Activated T-cell treated with anti-CD3 and anti-CD28 coated beads, Interleukin-2, amount 50 U/mL, for 4 hours (primary cell): ENCODE measurements around the gene MAMDC4. TPM values are rescaled to one million over a fixed set of nuclear protein-coding genes. Genes with fewer than 3 reads are reported as not detected.
A peak's percentile ranks its signal among the peaks of the same experiment; 100 is the strongest.

Experiments used
- ATAC-seq, 2 donors: fragments of 200-7000 bp; cut with Tn5 transposase; one replicate each; pipeline ENCODE4 v1.10.0; 2021
- DNase-seq: peaks from one replicate; pipeline ENCODE4 v3.0.0-alpha.2; 2020
- H3K27me3 Mint-ChIP-seq: one replicate; pipeline ENCODE4 v1.8.0; 2021; ENCODE audit warnings: low read depth, mixed read lengths
- H3K36me3 Mint-ChIP-seq: one replicate; pipeline ENCODE4 v1.8.0; 2022; ENCODE audit warnings: mixed read lengths; ENCODE audit not compliant: insufficient read depth
- H3K4me1 Mint-ChIP-seq: one replicate; pipeline ENCODE4 v1.8.0; 2021; ENCODE audit warnings: low read depth, mixed read lengths
- H3K4me3 Mint-ChIP-seq: one replicate; pipeline ENCODE4 v1.8.0; 2021; ENCODE audit warnings: mild to moderate bottlenecking, moderate library complexity, mixed read lengths
- H3K9me3 Mint-ChIP-seq: one replicate; pipeline ENCODE4 v1.8.0; 2021; ENCODE audit warnings: mixed read lengths
- total RNA-seq, 3 donors: library from RNA; stranded (reverse); gene quantifications; one replicate each; pipeline ENCODE4 v1.2.1, GENCODE V29; 2021

Gene MAMDC4
- total RNA-seq, 3 donors from 2014 or later = 10.7 to 13.9 (median 11.0) TPM

GRCh38 chr9:136890661-136891060 is 38.5 kb downstream of the MAMDC4 start:
- Mint-ChIP-seq H3K4me1 (peaks cover 24% of the 10 kb centered on the region), H3K27me3 (no peaks in the 10 kb centered on the region), H3K4me3 (no peak overlapping the region), H3K9me3 (no peaks in the 10 kb centered on the region), H3K36me3 (peaks cover 6% of the 10 kb centered on the region)
- ATAC-seq = no peak
- no peak for DNase-seq

GRCh38 chr9:136896027-136896426 is 43.9 kb downstream of the MAMDC4 start:
- DNase-seq = no peak
- peaks cover 21% of the 10 kb centered on the region for H3K4me1 Mint-ChIP-seq
- H3K36me3 Mint-ChIP-seq = peaks cover 15% of the 10 kb centered on the region
- no peak overlapping the region for H3K4me3 Mint-ChIP-seq
- no peaks in the 10 kb centered on the region for H3K27me3 Mint-ChIP-seq
- no peak for ATAC-seq
- no peaks in the 10 kb centered on the region for H3K9me3 Mint-ChIP-seq

- H3K4me3 Mint-ChIP-seq = no peak overlapping the region
- no peaks in the 10 kb centered on the region for H3K27me3 Mint-ChIP-seq
- no peaks in the 10 kb centered on the region for H3K9me3 Mint-ChIP-seq
- DNase-seq (no peak), ATAC-seq (no peak)
- H3K4me1 Mint-ChIP-seq = peaks cover 45% of the 10 kb centered on the region
- H3K36me3 Mint-ChIP-seq = peaks cover 24% of the 10 kb centered on the region
These were observed 46.4 kb downstream of the MAMDC4 start for GRCh38 chr9:136898483-136899100.

GRCh38 chr9:136899196-136899595 is 47.0 kb downstream of the MAMDC4 start:
- H3K9me3 Mint-ChIP-seq = no peaks in the 10 kb centered on the region
- peaks cover 46% of the 10 kb centered on the region for H3K4me1 Mint-ChIP-seq
- H3K4me3 Mint-ChIP-seq = no peak overlapping the region
- no peak for ATAC-seq
- DNase-seq = no peak
- peaks cover 23% of the 10 kb centered on the region for H3K36me3 Mint-ChIP-seq
- no peaks in the 10 kb centered on the region for H3K27me3 Mint-ChIP-seq

- peaks cover 22% of the 10 kb centered on the region for H3K36me3 Mint-ChIP-seq
These were observed 48.4 kb downstream of the MAMDC4 start for GRCh38 chr9:136900556-136900955.

GRCh38 chr9:136900988-136901515 is 48.9 kb downstream of the MAMDC4 start:
- H3K27me3 Mint-ChIP-seq = no peaks in the 10 kb centered on the region
- no peak for DNase-seq
- peak overlapping the region; percentile 72 for H3K4me3 Mint-ChIP-seq

More at GRCh38 chr9:136900556-136900955, 48.4 kb downstream of the MAMDC4 start:
- H3K4me1 Mint-ChIP-seq = peaks cover 44% of the 10 kb centered on the region
- no peak for DNase-seq
- no peak overlapping the region for H3K4me3 Mint-ChIP-seq
- ATAC-seq = no peak
- no peaks in the 10 kb centered on the region for H3K9me3 Mint-ChIP-seq
- H3K27me3 Mint-ChIP-seq = no peaks in the 10 kb centered on the region

GRCh38 chr9:136901516-136902258 is 49.5 kb downstream of the MAMDC4 start:
- peak overlapping the region; percentile 72 for H3K4me3 Mint-ChIP-seq

More at GRCh38 chr9:136900988-136901515, 48.9 kb downstream of the MAMDC4 start:
- Mint-ChIP-seq H3K36me3 (peaks cover 22% of the 10 kb centered on the region), H3K9me3 (no peaks in the 10 kb centered on the region), H3K4me1 (peaks cover 45% of the 10 kb centered on the region)
- no peak for ATAC-seq

GRCh38 chr9:136902259-136902821 is 50.2 kb downstream of the MAMDC4 start:
- Mint-ChIP-seq H3K27me3 (no peaks in the 10 kb centered on the region), H3K9me3 (no peaks in the 10 kb centered on the region), H3K4me1 (peaks cover 43% of the 10 kb centered on the region), H3K4me3 (peak overlapping the region; percentile 72), H3K36me3 (peaks cover 24% of the 10 kb centered on the region)
- ATAC-seq (peak; percentile 92 to 93), DNase-seq (peak; percentile 80)

More at GRCh38 chr9:136901516-136902258, 49.5 kb downstream of the MAMDC4 start:
- ATAC-seq (peak; percentile 68 to 78), DNase-seq (peak; percentile 73)
- Mint-ChIP-seq H3K36me3 (peaks cover 24% of the 10 kb centered on the region), H3K27me3 (no peaks in the 10 kb centered on the region), H3K9me3 (no peaks in the 10 kb centered on the region), H3K4me1 (peaks cover 47% of the 10 kb centered on the region)

GRCh38 chr9:136903041-136903554 is 51.0 kb downstream of the MAMDC4 start:
- peaks cover 43% of the 10 kb centered on the region for H3K4me1 Mint-ChIP-seq

GRCh38 chr9:136906266-136906665 is 54.1 kb downstream of the MAMDC4 start:
- ATAC-seq (no peak), DNase-seq (no peak)
- Mint-ChIP-seq H3K36me3 (peaks cover 24% of the 10 kb centered on the region), H3K9me3 (no peaks in the 10 kb centered on the region), H3K4me3 (no peak overlapping the region), H3K27me3 (no peaks in the 10 kb centered on the region), H3K4me1 (peaks cover 33% of the 10 kb centered on the region)

More at GRCh38 chr9:136903041-136903554, 51.0 kb downstream of the MAMDC4 start:
- no peak for ATAC-seq
- no peaks in the 10 kb centered on the region for H3K9me3 Mint-ChIP-seq
- DNase-seq = no peak
- peaks cover 24% of the 10 kb centered on the region for H3K36me3 Mint-ChIP-seq
- no peaks in the 10 kb centered on the region for H3K27me3 Mint-ChIP-seq
- H3K4me3 Mint-ChIP-seq = no peak overlapping the region

GRCh38 chr9:136907011-136907914 is 55.1 kb downstream of the MAMDC4 start:
- H3K4me1 Mint-ChIP-seq = peaks cover 23% of the 10 kb centered on the region
- no peak for ATAC-seq
- H3K4me3 Mint-ChIP-seq = no peak overlapping the region
- no peaks in the 10 kb centered on the region for H3K9me3 Mint-ChIP-seq
- no peaks in the 10 kb centered on the region for H3K27me3 Mint-ChIP-seq
- H3K36me3 Mint-ChIP-seq = peaks cover 21% of the 10 kb centered on the region
- DNase-seq = no peak
